ENCODE results near the gene CLASP2. TPM values are rescaled to one million over a fixed set of nuclear protein-coding genes. Genes with fewer than 3 reads are reported as not detected.

The CLASP2 gene
- total RNA-seq, 1 donor from 2014 or later = 42.6 TPM

DNA sequence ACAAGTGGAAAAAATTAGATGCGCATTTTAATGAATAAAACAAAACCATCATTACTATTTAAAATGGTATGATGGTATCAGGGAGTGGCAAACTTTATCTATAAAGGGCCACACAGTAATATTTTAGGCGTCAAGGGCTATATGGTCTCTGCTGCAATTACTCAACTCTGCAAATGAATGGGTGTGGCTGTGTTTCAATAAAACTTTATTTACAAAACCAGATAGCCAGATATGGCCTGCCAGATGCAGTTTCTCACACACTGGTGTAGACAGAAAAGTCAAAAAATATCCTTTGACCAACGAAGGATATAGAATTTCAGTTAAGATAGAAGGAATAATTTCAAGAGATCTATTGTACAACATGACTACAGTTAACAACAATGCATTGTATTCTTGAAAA is 83.8 kb downstream of the CLASP2 start:
- no peak for TF ChIP-seq CTCF (IDR thresholded peaks at IDR 0.05)
- DNase-seq (ENCODE audit: extremely low spot score, unreplicated experiment) = no peak
- Mint-ChIP-seq H3K4me3 (ENCODE audit: unreplicated experiment) (no peak overlapping the region), H3K27ac (ENCODE audit: unreplicated experiment) (no peak overlapping the region), H3K36me3 (ENCODE audit: unreplicated experiment) (peaks cover 3% of the 10 kb centered on the region), H3K4me1 (ENCODE audit: unreplicated experiment) (peaks cover 3% of the 10 kb centered on the region), H3K9me3 (ENCODE audit: unreplicated experiment) (no peaks in the 10 kb centered on the region), H3K27me3 (ENCODE audit: unreplicated experiment) (no peaks in the 10 kb centered on the region)

GRCh38 chr3:33629219-33629618 is 88.8 kb downstream of the CLASP2 start:
- no peaks in the 10 kb centered on the region for H3K4me1 Mint-ChIP-seq (ENCODE audit: unreplicated experiment)
- no peak overlapping the region for H3K27ac Mint-ChIP-seq (ENCODE audit: unreplicated experiment)
- no peak overlapping the region for H3K4me3 Mint-ChIP-seq (ENCODE audit: unreplicated experiment)
- no peaks in the 10 kb centered on the region for H3K9me3 Mint-ChIP-seq (ENCODE audit: unreplicated experiment)
- H3K36me3 Mint-ChIP-seq (ENCODE audit: unreplicated experiment) = peaks cover 5% of the 10 kb centered on the region
- no peak for TF ChIP-seq CTCF (IDR thresholded peaks at IDR 0.05)
- H3K27me3 Mint-ChIP-seq (ENCODE audit: unreplicated experiment) = no peaks in the 10 kb centered on the region
- no peak for DNase-seq (ENCODE audit: extremely low spot score, unreplicated experiment)

DNA sequence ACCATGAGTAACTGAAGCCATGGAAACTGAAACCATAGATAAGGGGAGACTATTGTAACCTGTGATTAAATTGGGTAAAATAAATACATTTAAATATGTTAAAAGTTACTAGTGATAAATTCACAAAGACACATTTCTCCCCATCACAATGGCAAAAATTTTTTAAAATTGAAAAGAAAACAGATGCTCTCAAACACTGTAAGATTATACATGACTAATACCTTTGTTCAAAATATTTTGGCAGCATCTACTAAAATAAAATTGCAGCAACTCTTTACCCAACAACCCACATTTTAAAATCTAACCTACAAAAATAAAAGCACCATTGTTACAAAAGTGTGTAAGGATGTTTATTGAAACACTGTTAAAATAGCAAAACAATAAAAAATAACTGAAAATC is 93.3 kb downstream of the CLASP2 start:
- H3K27me3 Mint-ChIP-seq (ENCODE audit: unreplicated experiment) = no peaks in the 10 kb centered on the region
- TF ChIP-seq CTCF (IDR thresholded peaks at IDR 0.05) = no peak
- DNase-seq (ENCODE audit: extremely low spot score, unreplicated experiment) = no peak
- H3K4me3 Mint-ChIP-seq (ENCODE audit: unreplicated experiment) = no peak overlapping the region
- H3K36me3 Mint-ChIP-seq (ENCODE audit: unreplicated experiment) = peaks cover 19% of the 10 kb centered on the region
- H3K27ac Mint-ChIP-seq (ENCODE audit: unreplicated experiment) = no peak overlapping the region
- H3K9me3 Mint-ChIP-seq (ENCODE audit: unreplicated experiment) = no peaks in the 10 kb centered on the region
- H3K4me1 Mint-ChIP-seq (ENCODE audit: unreplicated experiment) = no peaks in the 10 kb centered on the region

- Mint-ChIP-seq H3K36me3 (ENCODE audit: unreplicated experiment) (peaks cover 15% of the 10 kb centered on the region), H3K27me3 (ENCODE audit: unreplicated experiment) (no peaks in the 10 kb centered on the region), H3K4me3 (ENCODE audit: unreplicated experiment) (no peak overlapping the region), H3K9me3 (ENCODE audit: unreplicated experiment) (no peaks in the 10 kb centered on the region), H3K4me1 (ENCODE audit: unreplicated experiment) (no peaks in the 10 kb centered on the region), H3K27ac (ENCODE audit: unreplicated experiment) (no peak overlapping the region)
- DNase-seq (ENCODE audit: extremely low spot score, unreplicated experiment) = no peak
- TF ChIP-seq CTCF (IDR thresholded peaks at IDR 0.05) = no peak
Measured at GRCh38 chr3:33613041-33613440, 105.0 kb downstream of the CLASP2 start.

- H3K36me3 Mint-ChIP-seq (ENCODE audit: unreplicated experiment) = peaks cover 16% of the 10 kb centered on the region
- TF ChIP-seq CTCF (IDR thresholded peaks at IDR 0.05) = no peak
- no peak overlapping the region for H3K4me3 Mint-ChIP-seq (ENCODE audit: unreplicated experiment)
- no peaks in the 10 kb centered on the region for H3K27me3 Mint-ChIP-seq (ENCODE audit: unreplicated experiment)
- no peak overlapping the region for H3K27ac Mint-ChIP-seq (ENCODE audit: unreplicated experiment)
- H3K4me1 Mint-ChIP-seq (ENCODE audit: unreplicated experiment) = no peaks in the 10 kb centered on the region
- no peaks in the 10 kb centered on the region for H3K9me3 Mint-ChIP-seq (ENCODE audit: unreplicated experiment)
- DNase-seq (ENCODE audit: extremely low spot score, unreplicated experiment) = no peak
Measured at GRCh38 chr3:33612607-33613006, 105.4 kb downstream of the CLASP2 start.

Measured in osteocyte (in vitro differentiated cells).